Ishikawa (cell line): ENCODE results near the gene CLN6.

ENCODE experiments used
- CEBPB ChIP-seq: IDR thresholded peaks from 2 replicates; pipeline ENCODE4 v1.6.1; 2012
- CREB1 ChIP-seq: IDR thresholded peaks from 2 replicates; pipeline ENCODE4 v1.6.1; 2012; ENCODE audit warnings: low read depth
- EGR1 ChIP-seq: IDR thresholded peaks from 2 replicates; pipeline ENCODE4 v1.6.1; 2012
- EP300 ChIP-seq: IDR thresholded peaks from 2 replicates; pipeline ENCODE4 v1.6.1; 2012; ENCODE audit warnings: borderline replicate concordance
- FOXM1 ChIP-seq: IDR thresholded peaks from 2 replicates; pipeline ENCODE4 v1.6.1; 2012; ENCODE audit warnings: low read depth, borderline replicate concordance
- NFIC ChIP-seq: IDR thresholded peaks from 2 replicates; pipeline ENCODE4 v1.6.1; 2012
- RAD21 ChIP-seq: IDR thresholded peaks from 2 replicates; pipeline ENCODE4 v1.6.1; 2012; ENCODE audit warnings: low read depth
- REST ChIP-seq: IDR thresholded peaks from 2 replicates; pipeline ENCODE4 v1.6.1; 2012; ENCODE audit warnings: low read depth, mild to moderate bottlenecking
- TAF1 ChIP-seq: IDR thresholded peaks from 2 replicates; pipeline ENCODE4 v1.6.1; 2012; ENCODE audit warnings: low read depth, mild to moderate bottlenecking
- TCF12 ChIP-seq: IDR thresholded peaks from 2 replicates; pipeline ENCODE4 v1.6.1; 2012; ENCODE audit warnings: low read depth
- TEAD4 ChIP-seq: IDR thresholded peaks from 2 replicates; pipeline ENCODE4 v1.6.1; 2012
- USF1 ChIP-seq: IDR thresholded peaks from 2 replicates; pipeline ENCODE4 v1.6.1; 2012
- YY1 ChIP-seq: IDR thresholded peaks from 2 replicates; pipeline ENCODE4 v1.6.1; 2012; ENCODE audit warnings: low read depth
- ZBTB7A ChIP-seq: IDR thresholded peaks from 2 replicates; pipeline ENCODE4 v1.6.1; 2012; ENCODE audit warnings: low read depth
- TF ChIP-seq, protein P1 (sequence below): IDR thresholded peaks from 2 replicates; pipeline ENCODE4 v1.6.1; 2012

The CLN6 gene

GRCh38 chr15:68187559-68187958 lies 42.0 kb downstream of the CLN6 start:
- TF ChIP-seq YY1: peak; percentile 64
- TF ChIP-seq FOXM1: no peak
- TF ChIP-seq ZBTB7A: no peak
- TF ChIP-seq CEBPB: no peak
- no peak for TF ChIP-seq RAD21
- peak; percentile 80 for TF ChIP-seq NFIC

- TF ChIP-seq EP300 (no peak), FOXM1 (no peak), EGR1 (no peak), YY1 (no peak), NFIC (no peak)
Measured at GRCh38 chr15:68186671-68187397, 42.7 kb downstream of the CLN6 start.

GRCh38 chr15:68184616-68185480 lies 44.7 kb downstream of the CLN6 start:
- TF ChIP-seq TEAD4: no peak
- no peak for TF ChIP-seq TAF1
- no peak for TF ChIP-seq CREB1
- TF ChIP-seq REST: no peak

DNA sequence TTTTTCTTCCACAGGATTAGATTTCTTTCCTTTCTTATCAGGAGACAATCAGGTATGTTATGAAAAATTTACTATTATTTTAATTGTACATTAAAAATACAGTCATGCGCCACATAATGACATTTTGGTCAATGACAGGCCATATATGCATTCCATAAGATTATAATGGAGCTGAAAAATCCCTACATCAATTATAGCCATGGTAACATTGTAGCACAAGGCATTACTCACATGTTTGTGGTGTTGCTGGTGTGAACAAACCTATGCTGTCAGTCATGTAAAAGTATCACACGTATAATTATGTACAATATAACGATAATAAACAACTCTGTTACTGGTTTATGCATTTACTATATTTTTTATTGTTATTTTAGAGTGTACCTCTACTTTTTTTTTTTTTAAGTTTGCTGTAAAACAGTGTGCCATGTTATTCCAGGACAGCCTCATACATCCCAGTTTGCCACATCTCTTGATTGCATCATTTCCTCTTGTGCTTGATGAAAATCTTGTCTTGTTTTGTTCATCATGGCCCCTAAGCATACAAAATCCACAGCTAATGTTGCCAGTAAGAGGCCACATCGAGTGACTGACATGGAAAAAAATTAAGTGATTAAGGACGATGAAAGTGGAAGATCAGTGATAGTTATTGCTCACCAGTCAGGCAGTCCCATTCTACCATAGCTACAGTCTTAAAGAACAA lies 45.8 kb downstream of the CLN6 start:
- no peak for TF ChIP-seq USF1
- no peak for TF ChIP-seq YY1
- TF ChIP-seq REST: no peak
- TF ChIP-seq NFIC: no peak
- no peak for TF ChIP-seq ZBTB7A
- no peak for TF ChIP-seq RAD21
- no peak for TF ChIP-seq EP300
- no peak for TF ChIP-seq CEBPB
- no peak for TF ChIP-seq TAF1
- TF ChIP-seq, protein P1, sequence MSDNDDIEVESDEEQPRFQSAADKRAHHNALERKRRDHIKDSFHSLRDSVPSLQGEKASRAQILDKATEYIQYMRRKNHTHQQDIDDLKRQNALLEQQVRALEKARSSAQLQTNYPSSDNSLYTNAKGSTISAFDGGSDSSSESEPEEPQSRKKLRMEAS: no peak
- no peak for TF ChIP-seq CREB1
- no peak for TF ChIP-seq EGR1
- no peak for TF ChIP-seq FOXM1
- TF ChIP-seq TEAD4: no peak
- TF ChIP-seq TCF12: no peak

DNA sequence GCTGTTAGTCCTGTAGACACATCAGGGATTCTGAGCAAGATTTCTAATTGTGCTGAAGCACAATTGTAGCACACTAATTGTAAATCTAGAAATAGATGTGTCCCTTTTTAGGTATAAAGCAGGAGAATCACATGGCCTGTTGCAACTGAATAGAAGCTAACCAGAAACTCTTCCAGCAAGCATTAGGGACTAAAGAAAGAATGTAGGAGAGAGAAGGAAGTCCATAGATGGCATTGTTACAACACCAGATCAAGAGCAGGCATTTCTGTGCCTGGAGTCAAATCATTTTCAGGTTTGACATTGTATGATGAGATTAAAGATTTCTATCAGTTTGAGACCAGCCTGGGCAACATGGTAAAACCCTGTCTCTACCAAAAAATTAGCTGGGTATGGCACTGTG lies 51.8 kb downstream of the CLN6 start:
- TF ChIP-seq TEAD4 (no peak), REST (no peak), USF1 (no peak), CEBPB (no peak), YY1 (no peak), RAD21 (no peak), NFIC (no peak), TCF12 (no peak), CREB1 (no peak), EGR1 (no peak), FOXM1 (no peak), EP300 (no peak), ZBTB7A (no peak), TAF1 (no peak)
